ENCODE measurements around the gene DCAF7.

- TF ChIP-seq, protein P1, sequence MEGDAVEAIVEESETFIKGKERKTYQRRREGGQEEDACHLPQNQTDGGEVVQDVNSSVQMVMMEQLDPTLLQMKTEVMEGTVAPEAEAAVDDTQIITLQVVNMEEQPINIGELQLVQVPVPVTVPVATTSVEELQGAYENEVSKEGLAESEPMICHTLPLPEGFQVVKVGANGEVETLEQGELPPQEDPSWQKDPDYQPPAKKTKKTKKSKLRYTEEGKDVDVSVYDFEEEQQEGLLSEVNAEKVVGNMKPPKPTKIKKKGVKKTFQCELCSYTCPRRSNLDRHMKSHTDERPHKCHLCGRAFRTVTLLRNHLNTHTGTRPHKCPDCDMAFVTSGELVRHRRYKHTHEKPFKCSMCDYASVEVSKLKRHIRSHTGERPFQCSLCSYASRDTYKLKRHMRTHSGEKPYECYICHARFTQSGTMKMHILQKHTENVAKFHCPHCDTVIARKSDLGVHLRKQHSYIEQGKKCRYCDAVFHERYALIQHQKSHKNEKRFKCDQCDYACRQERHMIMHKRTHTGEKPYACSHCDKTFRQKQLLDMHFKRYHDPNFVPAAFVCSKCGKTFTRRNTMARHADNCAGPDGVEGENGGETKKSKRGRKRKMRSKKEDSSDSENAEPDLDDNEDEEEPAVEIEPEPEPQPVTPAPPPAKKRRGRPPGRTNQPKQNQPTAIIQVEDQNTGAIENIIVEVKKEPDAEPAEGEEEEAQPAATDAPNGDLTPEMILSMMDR (IDR thresholded peaks at IDR 0.05) = no peak
- no peak for TF ChIP-seq POLR2AphosphoS5 (IDR thresholded peaks at IDR 0.05; ENCODE audit: insufficient read depth in 1 of 2, low read depth in 1 of 2)
These were observed 11.5 kb downstream of the DCAF7 start for GRCh38 chr17:63561819-63562218.
